OCI-LY3 (cell line): ENCODE measurements around the gene CPA4.

ENCODE experiments used
- EZH2phosphoT487 ChIP-seq: fragments of 200-600 bp; shearing (Covaris generic); IDR thresholded peaks from 2 replicates; pipeline ENCODE4 v1.6.1; 2018; ENCODE audit warnings: antibody characterized with exemption, mixed run types, low read depth
- TF ChIP-seq, protein P1 (sequence below): fragments of 200-600, 300-600 bp; sonication (generic); IDR thresholded peaks from 2 replicates; pipeline ENCODE4 v1.5.1; 2014; ENCODE audit warnings: antibody characterized with exemption, low read length, low read depth

- TF ChIP-seq, protein P1, sequence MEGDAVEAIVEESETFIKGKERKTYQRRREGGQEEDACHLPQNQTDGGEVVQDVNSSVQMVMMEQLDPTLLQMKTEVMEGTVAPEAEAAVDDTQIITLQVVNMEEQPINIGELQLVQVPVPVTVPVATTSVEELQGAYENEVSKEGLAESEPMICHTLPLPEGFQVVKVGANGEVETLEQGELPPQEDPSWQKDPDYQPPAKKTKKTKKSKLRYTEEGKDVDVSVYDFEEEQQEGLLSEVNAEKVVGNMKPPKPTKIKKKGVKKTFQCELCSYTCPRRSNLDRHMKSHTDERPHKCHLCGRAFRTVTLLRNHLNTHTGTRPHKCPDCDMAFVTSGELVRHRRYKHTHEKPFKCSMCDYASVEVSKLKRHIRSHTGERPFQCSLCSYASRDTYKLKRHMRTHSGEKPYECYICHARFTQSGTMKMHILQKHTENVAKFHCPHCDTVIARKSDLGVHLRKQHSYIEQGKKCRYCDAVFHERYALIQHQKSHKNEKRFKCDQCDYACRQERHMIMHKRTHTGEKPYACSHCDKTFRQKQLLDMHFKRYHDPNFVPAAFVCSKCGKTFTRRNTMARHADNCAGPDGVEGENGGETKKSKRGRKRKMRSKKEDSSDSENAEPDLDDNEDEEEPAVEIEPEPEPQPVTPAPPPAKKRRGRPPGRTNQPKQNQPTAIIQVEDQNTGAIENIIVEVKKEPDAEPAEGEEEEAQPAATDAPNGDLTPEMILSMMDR = no peak
- TF ChIP-seq EZH2phosphoT487 = no peak
Measured at GRCh38 chr7:130367836-130368746, 75.1 kb downstream of the CPA4 start.
